NCI-H2107 (cell line): Measurements from ENCODE around the gene PFKM.

ENCODE experiments used
- DNase-seq: peaks from one replicate; lab custom pipeline; 2025; lab: John Stamatoyannopoulos, UW

Gene PFKM

DNA sequence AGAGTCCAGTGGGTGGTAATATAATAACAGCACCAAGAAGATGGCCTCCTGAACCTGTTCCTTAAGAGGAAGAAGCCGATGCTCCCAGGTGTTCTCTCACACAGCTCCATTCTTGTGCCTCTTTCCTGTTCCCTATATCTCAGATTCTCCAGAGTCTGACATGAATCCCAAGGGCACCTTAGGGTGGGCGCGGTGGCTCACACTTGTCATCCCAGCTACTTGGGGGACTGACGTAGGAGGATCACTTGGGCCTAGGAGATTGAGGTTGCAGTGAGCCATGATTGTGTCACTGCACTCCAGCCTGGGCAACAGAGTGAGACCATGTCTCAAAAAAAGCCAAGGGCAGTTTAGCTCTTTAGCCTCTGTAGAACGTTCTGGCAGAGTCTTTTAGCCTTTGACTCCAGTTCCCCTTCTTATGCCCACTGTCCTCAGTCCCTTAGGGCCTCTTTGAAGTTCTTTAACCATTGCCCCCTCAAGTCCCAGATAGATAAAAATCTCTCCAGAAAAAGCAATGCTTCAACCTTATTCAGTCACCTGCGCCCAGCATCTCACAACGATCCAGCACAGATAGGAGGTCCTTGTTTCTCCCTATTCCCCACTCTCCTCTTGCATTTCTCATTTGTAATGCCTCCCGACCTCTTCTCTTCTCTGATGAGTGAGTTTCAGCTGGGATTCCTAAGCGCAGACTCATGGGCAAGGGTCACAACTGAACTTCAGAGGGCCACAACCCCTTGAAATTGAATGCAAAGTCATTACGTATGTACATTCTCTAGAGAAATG, 68.9 kb downstream of the PFKM start:
- no peak for DNase-seq

DNA sequence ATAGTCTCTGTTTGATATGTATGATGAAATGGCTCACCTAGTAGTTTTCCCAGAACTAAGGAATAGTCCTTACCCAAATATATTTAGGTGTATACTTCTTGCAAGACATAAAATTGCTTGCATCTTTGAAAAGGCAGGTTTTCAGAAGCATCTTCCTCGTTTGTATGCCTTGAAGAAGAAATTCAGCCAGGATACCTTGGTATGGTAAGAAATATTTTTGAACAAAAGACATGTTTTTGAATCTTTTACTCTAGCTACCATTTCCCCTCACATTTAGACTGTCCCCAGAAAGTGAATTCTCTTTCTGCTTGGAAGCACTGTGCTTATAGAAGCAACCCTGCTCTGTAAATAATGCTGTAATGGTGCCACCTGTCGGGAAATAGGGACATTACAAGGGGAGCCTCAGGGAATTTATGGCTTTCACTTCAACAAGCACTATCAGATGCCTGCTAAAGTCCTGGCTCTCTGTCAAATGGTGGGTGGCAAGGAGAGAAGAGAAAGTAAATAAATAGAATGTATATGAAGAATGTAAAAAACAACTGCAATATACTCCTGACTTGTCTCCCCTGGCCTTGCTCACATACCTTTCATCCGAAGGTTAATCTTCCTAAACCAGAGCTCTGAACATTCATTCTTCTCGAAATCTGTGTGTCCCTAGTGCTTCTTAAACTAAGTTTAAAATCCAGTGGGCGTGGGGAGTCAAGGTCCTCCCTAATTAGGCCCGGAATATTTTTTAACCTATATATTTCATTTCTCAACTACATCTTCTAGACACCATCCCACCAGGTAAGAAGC, 70.4 kb downstream of the PFKM start:
- peak; percentile 48 for DNase-seq

DNA sequence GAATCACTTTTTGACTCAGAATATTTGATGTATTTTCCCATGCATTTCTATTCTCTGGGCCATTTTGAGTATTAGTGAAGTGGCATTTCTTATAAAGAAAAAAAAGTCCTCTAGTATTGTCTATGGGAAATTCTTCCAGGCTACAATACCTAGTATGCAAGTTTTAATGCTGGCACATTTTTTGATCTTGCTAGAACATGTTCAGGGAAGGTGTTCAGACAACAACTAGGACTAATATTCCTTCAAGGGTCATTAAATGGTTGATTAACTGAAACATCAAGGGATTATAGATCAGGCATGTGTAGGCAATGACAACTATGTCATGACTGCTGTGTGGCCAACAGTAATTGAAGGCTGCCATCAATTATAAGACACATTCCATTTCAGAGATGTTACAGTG, 71.9 kb downstream of the PFKM start:
- DNase-seq = no peak

DNA sequence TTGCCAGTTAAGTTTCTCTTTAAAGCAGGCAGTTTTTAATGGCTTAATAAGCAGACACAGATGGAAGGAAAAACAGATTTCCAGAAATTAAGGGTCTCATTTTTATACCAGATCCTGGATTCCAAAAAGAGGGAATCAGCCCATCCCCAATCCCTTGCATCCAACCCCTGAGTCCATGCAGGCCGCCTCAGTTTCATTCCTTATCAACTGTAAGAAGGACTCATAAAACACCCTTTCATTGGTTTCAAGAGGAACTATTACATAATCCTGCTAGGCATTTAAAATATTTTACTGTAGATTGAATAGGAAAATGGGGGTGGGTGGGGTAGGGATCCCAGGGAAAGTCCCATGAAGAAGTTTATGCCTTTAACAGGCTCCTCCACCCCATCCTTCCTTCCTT, 73.7 kb downstream of the PFKM start:
- no peak for DNase-seq

DNA sequence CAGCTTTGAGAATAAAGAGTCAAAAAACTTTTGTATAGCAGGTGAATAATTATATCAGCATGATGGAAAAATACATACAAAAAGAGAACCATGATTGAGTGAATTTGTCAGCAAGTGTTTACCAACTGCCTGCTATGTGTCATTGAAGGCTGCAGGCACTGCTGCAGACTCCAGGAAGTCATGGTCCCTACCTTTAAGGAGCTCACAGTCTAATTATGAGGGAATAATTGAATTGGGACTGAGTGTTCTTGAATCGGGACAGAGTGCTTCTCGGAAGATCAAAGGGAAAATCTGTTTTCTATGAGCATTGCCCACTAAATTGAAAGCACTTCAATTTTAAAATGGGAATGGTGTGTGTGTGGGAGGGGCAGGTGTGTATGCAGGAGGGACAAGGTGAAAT, 74.5 kb downstream of the PFKM start:
- no peak for DNase-seq

DNA sequence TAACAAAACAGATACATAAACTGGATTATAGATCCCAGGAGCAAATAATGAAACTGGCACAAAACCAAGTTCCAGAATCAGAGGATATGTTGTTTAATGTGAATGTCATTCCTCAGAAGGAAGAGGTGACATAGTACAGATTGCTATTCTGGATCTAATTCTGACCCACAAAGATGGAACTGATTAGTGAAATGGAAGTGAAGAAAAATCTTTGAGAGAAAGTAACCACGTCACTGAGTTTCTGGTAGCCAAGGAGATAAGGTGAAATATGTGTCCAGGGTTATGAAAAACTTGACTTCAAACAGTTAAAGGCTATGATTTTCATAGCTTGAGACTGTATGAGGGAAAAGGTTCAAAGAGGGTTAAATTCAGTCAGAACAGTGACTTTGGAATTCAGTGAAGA, 75.6 kb downstream of the PFKM start:
- no peak for DNase-seq
